GM12865 (cell line): ENCODE results near the gene ECPAS.
A peak's percentile ranks its signal among the peaks of the same experiment; 100 is the strongest.
"Not testable (repeated sequence)": the region's sequence is repeated elsewhere in the genome, so short reads cannot be mapped to it uniquely, and the experiment has no call there.

Source experiments
- DNase-seq: peaks from one replicate; pipeline ENCODE4 v3.0.0; 2010; ENCODE audit warnings: low read depth
- H3K4me3 ChIP-seq: 2 replicates; pipeline ENCODE4 v1.5.1; 2011; ENCODE audit warnings: mild to moderate bottlenecking, low read depth, low read length, control low read depth
- TF ChIP-seq, protein P1 (sequence below): IDR thresholded peaks from 2 replicates; pipeline ENCODE4 v1.5.1; 2011; ENCODE audit warnings: low read length, control low read depth, low read depth, inconsistent platforms; ENCODE audit not compliant: insufficient read depth; ENCODE audit errors: missing control alignments

Gene ECPAS

DNA sequence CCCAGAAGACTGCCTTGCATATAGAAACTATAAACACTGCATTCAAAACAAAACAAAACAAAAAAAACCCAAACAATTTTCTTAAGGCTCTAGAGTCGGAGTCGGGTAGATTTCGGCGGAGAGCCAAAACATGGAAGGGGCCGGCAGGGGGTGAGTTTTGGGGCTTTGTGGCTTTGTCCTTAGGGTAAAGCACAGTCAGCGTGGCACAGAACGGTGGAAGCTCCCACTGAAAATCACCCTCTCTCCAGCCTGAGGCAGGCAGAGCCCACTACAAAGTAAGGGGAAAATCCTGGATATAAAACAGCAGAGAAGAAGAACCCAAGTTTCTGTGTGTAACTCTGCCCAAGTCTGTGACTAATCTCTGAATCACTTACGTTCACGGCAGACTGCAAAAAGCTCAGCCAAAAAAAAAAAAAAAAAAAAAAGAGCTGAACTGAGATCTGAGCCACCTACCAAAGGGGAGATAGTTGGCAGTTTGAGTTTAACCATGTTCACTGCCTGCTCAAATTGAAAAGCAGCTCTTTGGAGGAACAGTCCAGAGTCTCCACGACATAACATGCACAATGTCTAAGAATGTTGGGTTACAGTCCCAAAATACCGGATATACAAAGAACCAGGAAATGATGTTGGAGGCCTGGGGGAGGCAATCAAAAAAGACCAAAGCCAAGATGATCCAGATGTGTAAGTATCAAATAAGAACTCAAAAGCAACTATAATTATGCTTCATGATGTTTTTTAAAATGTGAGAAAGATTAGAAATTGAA is 127.5 kb downstream of the ECPAS start:
- no peak overlapping the region for H3K4me3 ChIP-seq
- peak; percentile 16 for DNase-seq
- TF ChIP-seq, protein P1, sequence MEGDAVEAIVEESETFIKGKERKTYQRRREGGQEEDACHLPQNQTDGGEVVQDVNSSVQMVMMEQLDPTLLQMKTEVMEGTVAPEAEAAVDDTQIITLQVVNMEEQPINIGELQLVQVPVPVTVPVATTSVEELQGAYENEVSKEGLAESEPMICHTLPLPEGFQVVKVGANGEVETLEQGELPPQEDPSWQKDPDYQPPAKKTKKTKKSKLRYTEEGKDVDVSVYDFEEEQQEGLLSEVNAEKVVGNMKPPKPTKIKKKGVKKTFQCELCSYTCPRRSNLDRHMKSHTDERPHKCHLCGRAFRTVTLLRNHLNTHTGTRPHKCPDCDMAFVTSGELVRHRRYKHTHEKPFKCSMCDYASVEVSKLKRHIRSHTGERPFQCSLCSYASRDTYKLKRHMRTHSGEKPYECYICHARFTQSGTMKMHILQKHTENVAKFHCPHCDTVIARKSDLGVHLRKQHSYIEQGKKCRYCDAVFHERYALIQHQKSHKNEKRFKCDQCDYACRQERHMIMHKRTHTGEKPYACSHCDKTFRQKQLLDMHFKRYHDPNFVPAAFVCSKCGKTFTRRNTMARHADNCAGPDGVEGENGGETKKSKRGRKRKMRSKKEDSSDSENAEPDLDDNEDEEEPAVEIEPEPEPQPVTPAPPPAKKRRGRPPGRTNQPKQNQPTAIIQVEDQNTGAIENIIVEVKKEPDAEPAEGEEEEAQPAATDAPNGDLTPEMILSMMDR = no peak

DNA sequence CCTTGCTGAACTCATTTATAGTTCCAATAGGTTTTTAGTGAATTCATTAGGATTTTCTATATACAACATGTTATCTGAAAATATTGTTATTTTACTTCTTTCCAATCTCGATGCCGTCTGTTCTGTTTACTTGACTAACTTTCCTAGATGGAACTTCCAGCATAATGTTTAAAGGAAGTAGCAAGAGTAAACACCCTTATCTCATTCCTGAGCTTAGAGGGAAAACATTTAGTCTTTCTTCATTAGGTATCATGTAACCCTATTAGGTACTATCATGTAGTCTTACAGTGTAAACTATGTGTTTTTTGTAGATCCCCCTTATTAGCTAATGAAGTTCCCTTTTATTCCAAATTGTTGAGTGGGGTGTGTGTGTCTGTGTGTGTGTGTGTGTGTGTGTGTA is 131.6 kb downstream of the ECPAS start:
- no peak overlapping the region for H3K4me3 ChIP-seq
- TF ChIP-seq, protein P1 = no peak
- DNase-seq = no peak

DNA sequence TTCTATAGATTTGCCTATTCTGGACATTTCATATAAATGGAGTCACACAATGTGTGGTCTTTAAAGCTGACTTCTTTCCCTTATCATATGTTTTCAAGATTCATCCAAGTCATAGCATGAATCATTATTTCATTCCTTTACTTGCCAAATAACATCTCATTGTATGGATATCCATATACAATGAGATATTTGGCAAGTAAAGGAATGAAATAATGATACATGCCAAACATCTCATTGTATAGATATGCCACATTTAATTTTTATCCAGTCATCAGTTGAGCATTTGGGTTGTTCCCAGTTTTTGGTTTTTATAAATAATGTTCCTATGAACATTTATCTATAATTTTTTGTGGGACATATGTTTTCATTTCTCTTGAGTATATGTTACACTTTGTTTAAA is 133.6 kb downstream of the ECPAS start:
- no peak for DNase-seq
- no peak overlapping the region for H3K4me3 ChIP-seq
- TF ChIP-seq, protein P1 = no peak

DNA sequence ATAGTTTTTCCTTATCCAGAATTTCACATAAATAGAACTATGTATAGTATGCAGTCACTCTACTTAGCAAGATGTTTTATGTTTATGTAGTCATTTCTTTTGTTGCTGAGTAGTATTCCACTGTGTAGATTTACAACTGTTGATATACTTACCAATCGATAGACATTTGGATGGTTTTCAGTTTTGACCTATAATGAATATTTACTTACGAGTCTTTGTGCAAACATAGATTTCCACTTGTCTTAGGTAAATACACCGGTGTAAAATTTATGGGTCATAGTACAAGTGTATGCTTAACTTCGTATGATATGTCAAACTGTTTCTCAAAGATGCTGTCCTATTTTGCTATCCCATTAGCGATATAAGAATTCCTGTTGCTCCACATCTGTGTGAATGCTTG is 134.4 kb downstream of the ECPAS start:
- TF ChIP-seq, protein P1 = no peak
- no peak overlapping the region for H3K4me3 ChIP-seq
- DNase-seq = no peak

DNA sequence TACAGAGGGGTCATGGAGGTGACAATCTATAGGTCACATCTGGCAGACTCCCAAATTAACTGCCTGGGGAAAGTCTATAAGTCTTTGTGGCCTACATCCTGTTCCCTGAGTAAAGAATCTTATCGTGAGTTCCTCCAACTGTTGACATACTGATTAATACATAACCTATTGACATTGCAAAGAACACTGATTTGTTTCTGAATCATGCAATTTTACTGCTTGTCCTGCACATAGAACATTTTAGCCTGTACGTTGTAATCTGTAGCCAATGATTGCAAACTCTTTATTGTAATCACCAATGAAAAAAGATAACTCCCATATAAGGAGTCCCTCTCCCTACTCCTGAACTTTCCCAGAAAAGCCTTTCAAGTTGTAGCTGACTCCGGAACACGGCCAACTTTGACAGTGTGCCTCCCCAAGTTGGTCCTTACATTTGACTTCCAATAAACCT is 135.3 kb downstream of the ECPAS start:
- TF ChIP-seq, protein P1 = no peak
- no peak for DNase-seq
- no peak overlapping the region for H3K4me3 ChIP-seq

DNA sequence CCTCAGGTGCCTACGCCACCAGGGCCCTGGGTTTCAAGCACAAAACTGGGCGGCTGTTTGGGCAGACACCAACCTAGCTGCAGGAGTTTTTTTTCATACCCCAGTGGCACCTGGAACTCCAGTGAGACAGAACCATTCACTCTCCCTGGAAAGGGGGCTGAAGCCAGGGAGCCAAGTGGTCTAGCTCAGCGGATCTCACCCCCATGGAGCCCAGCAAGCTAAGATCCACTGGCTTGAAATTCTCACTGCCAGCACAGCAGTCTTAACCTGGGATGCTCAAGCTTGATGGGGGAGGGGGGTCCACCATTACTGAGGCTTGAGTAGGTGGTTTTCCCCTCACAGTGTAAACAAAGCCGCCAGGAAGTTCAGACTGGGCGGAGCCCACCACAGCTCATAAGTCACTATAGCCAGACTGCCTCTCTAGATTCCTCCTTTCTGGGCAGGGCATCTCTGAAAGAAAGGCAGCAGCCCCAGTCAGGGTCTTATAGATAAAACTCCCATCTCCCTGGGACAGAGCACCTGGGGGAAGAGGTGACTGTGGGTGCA is 149.8 kb downstream of the ECPAS start:
- peak; percentile 54 for DNase-seq
- H3K4me3 ChIP-seq = not testable (repeated sequence)

DNA sequence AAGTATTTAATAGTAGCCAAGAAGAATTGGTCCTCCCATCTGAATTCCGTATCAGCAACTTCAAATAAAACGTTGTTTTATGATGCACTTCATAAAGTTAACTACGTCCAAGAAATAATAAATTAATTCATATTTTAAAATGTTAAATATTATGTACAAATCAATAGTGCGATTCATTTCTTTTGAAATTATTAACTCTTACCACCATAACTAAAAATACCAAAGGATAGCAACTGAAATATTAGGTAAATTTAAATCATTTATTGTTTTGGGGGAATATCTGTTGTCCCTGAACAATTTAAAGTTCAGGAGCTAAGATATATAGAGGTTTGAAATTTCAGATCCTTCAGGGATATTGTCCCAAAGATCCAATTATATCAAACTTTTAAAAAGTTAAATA is 154.1 kb downstream of the ECPAS start, which contains the start of gene OR2K2:
Gene OR2K2, minus strand, starts transcription at position 101 of the 400 bp plus-strand sequence. CDS start 1,791 bp downstream, outside the sequence.
- TF ChIP-seq, protein P1 = no peak
- DNase-seq = no peak

More for the DNA sequence above, 154.1 kb downstream of the ECPAS start, which contains the start of gene OR2K2:
- H3K4me3 ChIP-seq = no peak within 1 kb of the TSS
